Duodenal mucosa (tissue), 2 donors: ENCODE results near the gene CYP3A4.

ENCODE experiments used
- H3K27ac ChIP-seq: one replicate; pipeline ENCODE4 v1.7.0; 2013; ENCODE audit warnings: low read depth, low read length
- H3K27me3 ChIP-seq, 2 donors: one replicate each; pipeline ENCODE4 v1.7.0; 2013; ENCODE audit warnings: low read length in 2 of 2, control low read depth in 1 of 2; ENCODE audit not compliant: insufficient read depth in 2 of 2, control insufficient read depth in 1 of 2
- H3K36me3 ChIP-seq, 2 donors: one replicate each; pipeline ENCODE4 v1.7.0; 2013; ENCODE audit warnings: low read length in 2 of 2, control low read depth in 1 of 2; ENCODE audit not compliant: insufficient read depth in 2 of 2, control insufficient read depth in 1 of 2
- H3K4me1 ChIP-seq, 2 donors: one replicate each; pipeline ENCODE4 v1.7.0; 2013; ENCODE audit warnings: low read length in 2 of 2, control low read depth in 1 of 2; ENCODE audit not compliant: insufficient read depth in 2 of 2, control insufficient read depth in 1 of 2
- H3K4me3 ChIP-seq, 2 donors: one replicate each; pipeline ENCODE4 v1.7.0; 2013; ENCODE audit warnings: low read length in 2 of 2, low read depth in 1 of 2
- H3K9ac ChIP-seq, 2 donors: one replicate each; pipeline ENCODE4 v1.7.0; 2013; ENCODE audit warnings: low read length in 2 of 2, low read depth in 1 of 2
- H3K9me3 ChIP-seq, 2 donors: one replicate each; pipeline ENCODE4 v1.7.0; 2013; ENCODE audit warnings: low read length in 2 of 2, control low read depth in 1 of 2; ENCODE audit not compliant: control insufficient read depth in 1 of 2

CYP3A4 gene

GRCh38 chr7:99784007-99784406 lies at the start of gene CYP3A4:
Gene CYP3A4, minus strand, starts transcription at chr7:99784184. Its CDS starts 103 bp downstream, at chr7:99784081.
- no peaks in the 10 kb centered on the region for H3K9me3 ChIP-seq
- H3K4me1 ChIP-seq, result peaks cover 32 to 36% of the 10 kb centered on the region in 2 donors
- peak within 1 kb of the TSS; percentile 56 to 57 for H3K4me3 ChIP-seq
- H3K9ac ChIP-seq, result peak within 1 kb of the TSS; percentile 12 to 27
- no peaks in the 10 kb centered on the region for H3K36me3 ChIP-seq
- no peaks in the 10 kb centered on the region for H3K27me3 ChIP-seq
- no peak within 1 kb of the TSS for H3K27ac ChIP-seq

GRCh38 chr7:99833289-99833877 lies 49.4 kb upstream of the CYP3A4 start:
- Histone ChIP-seq H3K4me1 (peaks cover 14 to 21% of the 10 kb centered on the region in 2 donors), H3K27me3 (no peaks in the 10 kb centered on the region), H3K4me3 (no peak overlapping the region), H3K9me3 (no peaks in the 10 kb centered on the region), H3K9ac (no peak overlapping the region), H3K27ac (no peak overlapping the region), H3K36me3 (no peaks in the 10 kb centered on the region)

- Histone ChIP-seq H3K27ac (no peak overlapping the region), H3K9me3 (no peaks in the 10 kb centered on the region), H3K36me3 (no peaks in the 10 kb centered on the region), H3K4me3 (no peak overlapping the region), H3K9ac (no peak overlapping the region), H3K4me1 (peaks cover 8 to 28% of the 10 kb centered on the region in 2 donors), H3K27me3 (no peaks in the 10 kb centered on the region)
Observed at GRCh38 chr7:99831595-99831994, 47.6 kb upstream of the CYP3A4 start.

GRCh38 chr7:99829524-99830160 lies 45.7 kb upstream of the CYP3A4 start:
- H3K36me3 ChIP-seq, result no peaks in the 10 kb centered on the region
- peaks cover 20 to 28% of the 10 kb centered on the region in 2 donors for H3K4me1 ChIP-seq
- peak overlapping the region; percentile 7 to 9 for H3K9ac ChIP-seq
- H3K9me3 ChIP-seq, result no peaks in the 10 kb centered on the region
- H3K4me3 ChIP-seq, result no peak overlapping the region
- H3K27me3 ChIP-seq, result no peaks in the 10 kb centered on the region
- H3K27ac ChIP-seq, result peak overlapping the region; percentile 81

GRCh38 chr7:99828811-99829210 lies 44.8 kb upstream of the CYP3A4 start:
- peak overlapping the region; percentile 81 for H3K27ac ChIP-seq
- H3K9me3 ChIP-seq, result no peaks in the 10 kb centered on the region
- H3K4me3 ChIP-seq, result peak overlapping the region in 1 of 2 donors; percentile 18
- H3K27me3 ChIP-seq, result no peaks in the 10 kb centered on the region
- peak overlapping the region in 1 of 2 donors; percentile 9 for H3K9ac ChIP-seq
- H3K4me1 ChIP-seq, result peaks cover 20 to 28% of the 10 kb centered on the region in 2 donors
- H3K36me3 ChIP-seq, result no peaks in the 10 kb centered on the region

GRCh38 chr7:99827040-99827778 lies 43.2 kb upstream of the CYP3A4 start:
- Histone ChIP-seq H3K4me3 (no peak overlapping the region), H3K9ac (no peak overlapping the region), H3K27ac (no peak overlapping the region), H3K36me3 (no peaks in the 10 kb centered on the region), H3K9me3 (no peaks in the 10 kb centered on the region), H3K27me3 (no peaks in the 10 kb centered on the region), H3K4me1 (peaks cover 21 to 35% of the 10 kb centered on the region in 2 donors)

GRCh38 chr7:99825873-99826272 lies 41.9 kb upstream of the CYP3A4 start:
- Histone ChIP-seq H3K4me1 (peaks cover 26 to 39% of the 10 kb centered on the region in 2 donors), H3K27me3 (no peaks in the 10 kb centered on the region), H3K36me3 (no peaks in the 10 kb centered on the region), H3K27ac (no peak overlapping the region), H3K9ac (no peak overlapping the region), H3K4me3 (no peak overlapping the region), H3K9me3 (no peaks in the 10 kb centered on the region)

- H3K4me1 ChIP-seq, result peaks cover 26 to 35% of the 10 kb centered on the region in 2 donors
- H3K27ac ChIP-seq, result no peak overlapping the region
- no peaks in the 10 kb centered on the region for H3K9me3 ChIP-seq
- no peak overlapping the region for H3K9ac ChIP-seq
- no peak overlapping the region for H3K4me3 ChIP-seq
- H3K27me3 ChIP-seq, result no peaks in the 10 kb centered on the region
- no peaks in the 10 kb centered on the region for H3K36me3 ChIP-seq
Observed at GRCh38 chr7:99825452-99825851, 41.5 kb upstream of the CYP3A4 start.

GRCh38 chr7:99824091-99824490 lies 40.1 kb upstream of the CYP3A4 start:
- H3K9ac ChIP-seq, result no peak overlapping the region
- H3K27me3 ChIP-seq, result no peaks in the 10 kb centered on the region
- H3K4me3 ChIP-seq, result no peak overlapping the region
- no peaks in the 10 kb centered on the region for H3K36me3 ChIP-seq
- peaks cover 18 to 27% of the 10 kb centered on the region in 2 donors for H3K4me1 ChIP-seq
- no peaks in the 10 kb centered on the region for H3K9me3 ChIP-seq
- H3K27ac ChIP-seq, result no peak overlapping the region
